DOHH2 (cell line): ENCODE results near the gene GAB1.

ENCODE experiments used
- CTCF ChIP-seq: fragments of 200-600 bp; sonication (generic); IDR thresholded peaks from one replicate; pipeline ENCODE4 v1.5.1; 2014; ENCODE audit warnings: antibody characterized with exemption, mild to moderate bottlenecking, low read depth, low read length; ENCODE audit not compliant: poor library complexity, severe bottlenecking
- EZH2phosphoT487 ChIP-seq: fragments of 200-600 bp; sonication (generic); IDR thresholded peaks from 2 replicates; pipeline ENCODE4 v1.6.1; 2017; ENCODE audit warnings: borderline replicate concordance, mild to moderate bottlenecking, antibody characterized with exemption, low read length, moderate library complexity, mixed read lengths

GRCh38 chr4:143421609-143422008 lies 84.9 kb downstream of the GAB1 start:
- no peak for TF ChIP-seq CTCF
- no peak for TF ChIP-seq EZH2phosphoT487
